Activated CD4-positive, alpha-beta T cell treated with anti-CD3 and anti-CD28 coated beads, Interleukin-2, Interleukin-6, amounts not matched to agents 100 ng/mL and 50 ng/mL, durations not matched to agents 16 hours and 8 hours (primary cell): Measurements from ENCODE around the gene TMPRSS4.

ENCODE experiments used
- DNase-seq: peaks from one replicate; pipeline ENCODE4 v3.0.0-alpha.2; 2020

Gene TMPRSS4

GRCh38 chr11:118076754-118077281 lies at the start of gene TMPRSS4:
TSS of gene TMPRSS4 (plus strand) at chr11:118077078. CDS start at chr11:118077303, 225 bp downstream.
- DNase-seq, result no peak

GRCh38 chr11:118027694-118028093 lies 49.2 kb upstream of the TMPRSS4 start:
- DNase-seq, result no peak

GRCh38 chr11:118028626-118029025 lies 48.3 kb upstream of the TMPRSS4 start:
- no peak for DNase-seq

GRCh38 chr11:118033443-118033842 lies 43.4 kb upstream of the TMPRSS4 start:
- peak; percentile 71 for DNase-seq

GRCh38 chr11:118042141-118042540 lies 34.7 kb upstream of the TMPRSS4 start:
- DNase-seq, result no peak

- no peak for DNase-seq
These were observed 34.1 kb upstream of the TMPRSS4 start for GRCh38 chr11:118042796-118043195.

GRCh38 chr11:118045191-118045590 lies 31.7 kb upstream of the TMPRSS4 start:
- DNase-seq, result no peak

- DNase-seq, result peak; percentile 56
These were observed 30.6 kb upstream of the TMPRSS4 start for GRCh38 chr11:118046051-118046963.

GRCh38 chr11:118046964-118047700 lies 29.7 kb upstream of the TMPRSS4 start:
- DNase-seq, result peak; percentile 39

GRCh38 chr11:118047749-118048148 lies 29.1 kb upstream of the TMPRSS4 start:
- no peak for DNase-seq

- DNase-seq, result peak; percentile 38
These were observed 28.2 kb upstream of the TMPRSS4 start for GRCh38 chr11:118048472-118049370.

GRCh38 chr11:118049771-118050170 lies 27.1 kb upstream of the TMPRSS4 start:
- no peak for DNase-seq

GRCh38 chr11:118050208-118050891 lies 26.5 kb upstream of the TMPRSS4 start:
- no peak for DNase-seq

GRCh38 chr11:118051136-118051610 lies 25.7 kb upstream of the TMPRSS4 start:
- no peak for DNase-seq

GRCh38 chr11:118051611-118052461 lies 25.0 kb upstream of the TMPRSS4 start:
- peak; percentile 72 for DNase-seq

GRCh38 chr11:118052581-118053206 lies 24.2 kb upstream of the TMPRSS4 start:
- no peak for DNase-seq

GRCh38 chr11:118054712-118055640 lies 21.9 kb upstream of the TMPRSS4 start:
- DNase-seq, result no peak

GRCh38 chr11:118055966-118056365 lies 20.9 kb upstream of the TMPRSS4 start:
- DNase-seq, result no peak

GRCh38 chr11:118056806-118057205 lies 20.1 kb upstream of the TMPRSS4 start:
- no peak for DNase-seq
